GM13976 (cell line): Measurements from ENCODE around the gene PARP6.

Experiments
- DNase-seq: peaks from one replicate; pipeline ENCODE4 v3.0.0; 2012; ENCODE audit warnings: low spot score
- CTCF ChIP-seq: IDR thresholded peaks from 2 replicates; pipeline ENCODE4 v1.5.1; 2012; ENCODE audit warnings: borderline replicate concordance, mild to moderate bottlenecking; ENCODE audit not compliant: insufficient read depth; ENCODE audit errors: extremely low read depth, missing control alignments, control extremely low read depth
- in situ Hi-C: fragments of 300-500 bp; cut with MboI; formaldehyde crosslinking; loops from one replicate; pipeline ENCODE4 v1.12.0; 2022; ENCODE audit warnings: low sequenced_read_pairs, mixed read lengths, inconsistent platforms; ENCODE audit not compliant: unreplicated experiment

Gene PARP6

GRCh38 chr15:72202801-72203506, 69.4 kb downstream of the PARP6 start:
- TF ChIP-seq CTCF: no peak
- no peak for DNase-seq
- in situ Hi-C loops: no loop called here

- in situ Hi-C loops: no loop called here
- no peak for DNase-seq
- TF ChIP-seq CTCF: no peak
These were observed 70.1 kb downstream of the PARP6 start for GRCh38 chr15:72202302-72202701.

- in situ Hi-C loops: no loop called here
- no peak for TF ChIP-seq CTCF
- DNase-seq: no peak
These were observed 70.9 kb downstream of the PARP6 start for GRCh38 chr15:72201391-72201921.

- no peak for TF ChIP-seq CTCF
- in situ Hi-C loops: no loop called here
- DNase-seq: no peak
These were observed 71.7 kb downstream of the PARP6 start for GRCh38 chr15:72200395-72201237.

GRCh38 chr15:72199721-72200212, 72.6 kb downstream of the PARP6 start:
- in situ Hi-C loops: no loop called here
- peak; percentile 82 for DNase-seq
- TF ChIP-seq CTCF: peak; percentile 83

- in situ Hi-C loops: no loop called here
These were observed 73.2 kb downstream of the PARP6 start for GRCh38 chr15:72199205-72199515.

More at GRCh38 chr15:72199205-72199515, 73.2 kb downstream of the PARP6 start:
- no peak for TF ChIP-seq CTCF
- no peak for DNase-seq
